ENCODE results near the gene KRT82.

GRCh38 chr12:52400906-52401305 lies 5.2 kb downstream of the KRT82 start:
- TF ChIP-seq CTCF (IDR thresholded peaks at IDR 0.05): no peak
- no peak for TF ChIP-seq POLR2A (IDR thresholded peaks at IDR 0.05)

Measured in lower leg skin (tissue), 3 donors.